WTC11 (cell line): ENCODE measurements around the gene C6orf136. TPM values are rescaled to one million over a fixed set of nuclear protein-coding genes. Genes with fewer than 3 reads are reported as not detected.

ENCODE experiments used
- ATF1 ChIP-seq: sonication (generic); formaldehyde crosslinking; IDR thresholded peaks from 2 replicates; pipeline ENCODE4 v1.8.1; 2023; ENCODE audit warnings: mild to moderate bottlenecking, moderate library complexity, missing genetic modification reagents
- ESRRA ChIP-seq: sonication (generic); formaldehyde crosslinking; IDR thresholded peaks from 2 replicates; pipeline ENCODE4 v1.8.1; 2022; ENCODE audit warnings: mild to moderate bottlenecking, missing genetic modification reagents, borderline replicate concordance
- ETV6 ChIP-seq: sonication (generic); formaldehyde crosslinking; IDR thresholded peaks from 2 replicates; pipeline ENCODE4 v1.8.1; 2022; ENCODE audit warnings: mild to moderate bottlenecking, missing genetic modification reagents
- FOXP1 ChIP-seq: sonication (generic); formaldehyde crosslinking; IDR thresholded peaks from 2 replicates; pipeline ENCODE4 v1.8.0; 2022; ENCODE audit warnings: missing genetic modification reagents, mild to moderate bottlenecking, moderate library complexity, borderline replicate concordance
- GABPB1 ChIP-seq: sonication (generic); formaldehyde crosslinking; IDR thresholded peaks from 2 replicates; pipeline ENCODE4 v1.8.1; 2023; ENCODE audit warnings: mild to moderate bottlenecking, missing genetic modification reagents
- IRF2 ChIP-seq: sonication (generic); formaldehyde crosslinking; IDR thresholded peaks from 2 replicates; pipeline ENCODE4 v1.8.0; 2022; ENCODE audit warnings: low read depth, missing genetic modification reagents, borderline replicate concordance
- NFYB ChIP-seq: sonication (generic); formaldehyde crosslinking; conservative IDR thresholded peaks from 2 replicates; pipeline ENCODE4 v1.8.0; 2022; ENCODE audit warnings: low read depth, missing genetic modification reagents
- PRRX2 ChIP-seq: fragments of 250-450 bp; sonication (Bioruptor Pico); IDR thresholded peaks from 2 replicates; pipeline ENCODE4 v1.8.0; 2021; ENCODE audit warnings: mild to moderate bottlenecking
- SMAD4 ChIP-seq: sonication (generic); formaldehyde crosslinking; IDR thresholded peaks from 2 replicates; pipeline ENCODE4 v1.8.0; 2022; ENCODE audit warnings: mild to moderate bottlenecking, missing genetic modification reagents
- total RNA-seq: library from RNA; stranded (reverse); gene quantifications from 3 replicates; pipeline ENCODE4 v1.2.3, GENCODE V29; 2021
- TF ChIP-seq, protein P1 (sequence below): sonication (generic); formaldehyde crosslinking; IDR thresholded peaks from 2 replicates; pipeline ENCODE4 v1.8.1; 2023; ENCODE audit warnings: mild to moderate bottlenecking, missing genetic modification reagents, borderline replicate concordance
- TF ChIP-seq, protein P2 (sequence below): sonication (generic); formaldehyde crosslinking; IDR thresholded peaks from 2 replicates; pipeline ENCODE4 v1.8.0; 2022; ENCODE audit warnings: missing genetic modification reagents
- TF ChIP-seq, protein P3 (sequence below): sonication (generic); formaldehyde crosslinking; conservative IDR thresholded peaks from 2 replicates; pipeline ENCODE4 v1.8.1; 2022; ENCODE audit warnings: mild to moderate bottlenecking, missing genetic modification reagents
- TF ChIP-seq, protein P4 (sequence below): sonication (generic); formaldehyde crosslinking; IDR thresholded peaks from 2 replicates; pipeline ENCODE4 v1.8.0; 2022; ENCODE audit warnings: mild to moderate bottlenecking, missing genetic modification reagents
- TF ChIP-seq, protein P5 (sequence below): fragments of 250-450 bp; sonication (Bioruptor Pico); IDR thresholded peaks from 2 replicates; pipeline ENCODE4 v1.9.0; 2021; ENCODE audit warnings: mild to moderate bottlenecking
- TF ChIP-seq, protein P6 (sequence below): fragments of 200-600 bp; IDR thresholded peaks from 2 replicates; pipeline ENCODE4 v1.8.0; 2022; ENCODE audit warnings: antibody characterized with exemption
- TF ChIP-seq, protein P7 (sequence below): fragments of 250-450 bp; sonication (Bioruptor Pico); IDR thresholded peaks from 2 replicates; pipeline ENCODE4 v1.9.0; 2021; ENCODE audit warnings: mild to moderate bottlenecking, borderline replicate concordance

The C6orf136 gene
- total RNA-seq, 1 experiment from 2014 or later = 26.5 TPM

DNA sequence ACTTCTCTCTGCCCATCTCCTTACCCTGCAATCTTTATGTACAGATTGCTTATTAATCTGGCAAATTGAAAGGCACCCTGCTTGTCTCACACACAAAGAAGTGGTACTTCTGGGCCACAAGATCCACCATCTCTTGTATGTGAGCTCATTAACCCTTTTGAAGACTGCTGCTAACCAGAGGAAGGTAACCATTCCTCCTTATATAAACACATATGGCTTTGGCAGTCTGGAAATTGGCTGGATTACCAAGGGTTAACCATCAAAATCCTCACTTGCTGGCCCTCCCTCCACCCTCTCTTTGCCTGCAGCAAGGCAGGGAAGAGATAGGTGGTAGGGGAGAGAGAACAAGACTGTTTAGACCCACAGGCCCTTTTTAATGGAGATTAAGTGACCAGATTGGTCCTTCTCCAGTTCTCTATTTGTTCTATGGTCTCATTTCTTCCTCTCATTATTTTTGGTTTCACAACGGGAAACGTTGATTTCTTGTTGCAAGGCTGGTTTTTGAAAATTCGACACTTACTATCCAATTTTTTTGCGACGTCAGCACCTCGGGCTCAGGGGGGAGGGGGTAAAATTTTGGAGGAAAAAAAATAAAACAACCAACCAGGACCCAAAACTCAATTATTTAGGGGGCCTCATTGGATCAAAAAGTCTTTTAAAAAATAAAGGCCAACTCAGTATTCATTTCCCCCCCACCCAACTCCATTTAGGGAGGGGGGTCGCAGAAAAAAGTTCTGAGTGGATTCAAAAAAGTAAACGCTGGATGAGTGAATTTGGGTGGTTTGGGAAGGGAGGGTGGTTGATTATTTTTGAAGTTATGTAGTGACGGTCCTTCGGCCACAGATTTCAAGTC is 30.7 kb upstream of the C6orf136 start (continued):
- TF ChIP-seq, protein P1, sequence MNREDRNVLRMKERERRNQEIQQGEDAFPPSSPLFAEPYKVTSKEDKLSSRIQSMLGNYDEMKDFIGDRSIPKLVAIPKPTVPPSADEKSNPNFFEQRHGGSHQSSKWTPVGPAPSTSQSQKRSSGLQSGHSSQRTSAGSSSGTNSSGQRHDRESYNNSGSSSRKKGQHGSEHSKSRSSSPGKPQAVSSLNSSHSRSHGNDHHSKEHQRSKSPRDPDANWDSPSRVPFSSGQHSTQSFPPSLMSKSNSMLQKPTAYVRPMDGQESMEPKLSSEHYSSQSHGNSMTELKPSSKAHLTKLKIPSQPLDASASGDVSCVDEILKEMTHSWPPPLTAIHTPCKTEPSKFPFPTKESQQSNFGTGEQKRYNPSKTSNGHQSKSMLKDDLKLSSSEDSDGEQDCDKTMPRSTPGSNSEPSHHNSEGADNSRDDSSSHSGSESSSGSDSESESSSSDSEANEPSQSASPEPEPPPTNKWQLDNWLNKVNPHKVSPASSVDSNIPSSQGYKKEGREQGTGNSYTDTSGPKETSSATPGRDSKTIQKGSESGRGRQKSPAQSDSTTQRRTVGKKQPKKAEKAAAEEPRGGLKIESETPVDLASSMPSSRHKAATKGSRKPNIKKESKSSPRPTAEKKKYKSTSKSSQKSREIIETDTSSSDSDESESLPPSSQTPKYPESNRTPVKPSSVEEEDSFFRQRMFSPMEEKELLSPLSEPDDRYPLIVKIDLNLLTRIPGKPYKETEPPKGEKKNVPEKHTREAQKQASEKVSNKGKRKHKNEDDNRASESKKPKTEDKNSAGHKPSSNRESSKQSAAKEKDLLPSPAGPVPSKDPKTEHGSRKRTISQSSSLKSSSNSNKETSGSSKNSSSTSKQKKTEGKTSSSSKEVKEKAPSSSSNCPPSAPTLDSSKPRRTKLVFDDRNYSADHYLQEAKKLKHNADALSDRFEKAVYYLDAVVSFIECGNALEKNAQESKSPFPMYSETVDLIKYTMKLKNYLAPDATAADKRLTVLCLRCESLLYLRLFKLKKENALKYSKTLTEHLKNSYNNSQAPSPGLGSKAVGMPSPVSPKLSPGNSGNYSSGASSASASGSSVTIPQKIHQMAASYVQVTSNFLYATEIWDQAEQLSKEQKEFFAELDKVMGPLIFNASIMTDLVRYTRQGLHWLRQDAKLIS = no peak
- TF ChIP-seq SMAD4 (no peak), ATF1 (CRISPR knock-in tag) (no peak), ETV6 (CRISPR knock-in tag) (0 out of 2 replicates have a peak, but pooled peaks have one; percentile 20), NFYB (CRISPR knock-in tag) (no peak), FOXP1 (CRISPR knock-in tag) (no peak), ESRRA (CRISPR knock-in tag) (no peak), GABPB1 (CRISPR knock-in tag) (peak; percentile 48; the same call in 1 of the 2 replicates), PRRX2 (CRISPR knock-in tag) (peak; percentile 10; the same call in 1 of the 2 replicates), IRF2 (CRISPR knock-in tag) (no peak)
- TF ChIP-seq, protein P2, sequence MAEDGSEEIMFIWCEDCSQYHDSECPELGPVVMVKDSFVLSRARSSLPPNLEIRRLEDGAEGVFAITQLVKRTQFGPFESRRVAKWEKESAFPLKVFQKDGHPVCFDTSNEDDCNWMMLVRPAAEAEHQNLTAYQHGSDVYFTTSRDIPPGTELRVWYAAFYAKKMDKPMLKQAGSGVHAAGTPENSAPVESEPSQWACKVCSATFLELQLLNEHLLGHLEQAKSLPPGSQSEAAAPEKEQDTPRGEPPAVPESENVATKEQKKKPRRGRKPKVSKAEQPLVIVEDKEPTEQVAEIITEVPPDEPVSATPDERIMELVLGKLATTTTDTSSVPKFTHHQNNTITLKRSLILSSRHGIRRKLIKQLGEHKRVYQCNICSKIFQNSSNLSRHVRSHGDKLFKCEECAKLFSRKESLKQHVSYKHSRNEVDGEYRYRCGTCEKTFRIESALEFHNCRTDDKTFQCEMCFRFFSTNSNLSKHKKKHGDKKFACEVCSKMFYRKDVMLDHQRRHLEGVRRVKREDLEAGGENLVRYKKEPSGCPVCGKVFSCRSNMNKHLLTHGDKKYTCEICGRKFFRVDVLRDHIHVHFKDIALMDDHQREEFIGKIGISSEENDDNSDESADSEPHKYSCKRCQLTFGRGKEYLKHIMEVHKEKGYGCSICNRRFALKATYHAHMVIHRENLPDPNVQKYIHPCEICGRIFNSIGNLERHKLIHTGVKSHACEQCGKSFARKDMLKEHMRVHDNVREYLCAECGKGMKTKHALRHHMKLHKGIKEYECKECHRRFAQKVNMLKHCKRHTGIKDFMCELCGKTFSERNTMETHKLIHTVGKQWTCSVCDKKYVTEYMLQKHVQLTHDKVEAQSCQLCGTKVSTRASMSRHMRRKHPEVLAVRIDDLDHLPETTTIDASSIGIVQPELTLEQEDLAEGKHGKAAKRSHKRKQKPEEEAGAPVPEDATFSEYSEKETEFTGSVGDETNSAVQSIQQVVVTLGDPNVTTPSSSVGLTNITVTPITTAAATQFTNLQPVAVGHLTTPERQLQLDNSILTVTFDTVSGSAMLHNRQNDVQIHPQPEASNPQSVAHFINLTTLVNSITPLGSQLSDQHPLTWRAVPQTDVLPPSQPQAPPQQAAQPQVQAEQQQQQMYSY = no peak
- TF ChIP-seq, protein P3, sequence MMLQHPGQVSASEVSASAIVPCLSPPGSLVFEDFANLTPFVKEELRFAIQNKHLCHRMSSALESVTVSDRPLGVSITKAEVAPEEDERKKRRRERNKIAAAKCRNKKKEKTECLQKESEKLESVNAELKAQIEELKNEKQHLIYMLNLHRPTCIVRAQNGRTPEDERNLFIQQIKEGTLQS (CRISPR knock-in tag) = no peak
- TF ChIP-seq, protein P4, sequence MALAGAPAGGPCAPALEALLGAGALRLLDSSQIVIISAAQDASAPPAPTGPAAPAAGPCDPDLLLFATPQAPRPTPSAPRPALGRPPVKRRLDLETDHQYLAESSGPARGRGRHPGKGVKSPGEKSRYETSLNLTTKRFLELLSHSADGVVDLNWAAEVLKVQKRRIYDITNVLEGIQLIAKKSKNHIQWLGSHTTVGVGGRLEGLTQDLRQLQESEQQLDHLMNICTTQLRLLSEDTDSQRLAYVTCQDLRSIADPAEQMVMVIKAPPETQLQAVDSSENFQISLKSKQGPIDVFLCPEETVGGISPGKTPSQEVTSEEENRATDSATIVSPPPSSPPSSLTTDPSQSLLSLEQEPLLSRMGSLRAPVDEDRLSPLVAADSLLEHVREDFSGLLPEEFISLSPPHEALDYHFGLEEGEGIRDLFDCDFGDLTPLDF (CRISPR knock-in tag) = no peak
- TF ChIP-seq, protein P5, sequence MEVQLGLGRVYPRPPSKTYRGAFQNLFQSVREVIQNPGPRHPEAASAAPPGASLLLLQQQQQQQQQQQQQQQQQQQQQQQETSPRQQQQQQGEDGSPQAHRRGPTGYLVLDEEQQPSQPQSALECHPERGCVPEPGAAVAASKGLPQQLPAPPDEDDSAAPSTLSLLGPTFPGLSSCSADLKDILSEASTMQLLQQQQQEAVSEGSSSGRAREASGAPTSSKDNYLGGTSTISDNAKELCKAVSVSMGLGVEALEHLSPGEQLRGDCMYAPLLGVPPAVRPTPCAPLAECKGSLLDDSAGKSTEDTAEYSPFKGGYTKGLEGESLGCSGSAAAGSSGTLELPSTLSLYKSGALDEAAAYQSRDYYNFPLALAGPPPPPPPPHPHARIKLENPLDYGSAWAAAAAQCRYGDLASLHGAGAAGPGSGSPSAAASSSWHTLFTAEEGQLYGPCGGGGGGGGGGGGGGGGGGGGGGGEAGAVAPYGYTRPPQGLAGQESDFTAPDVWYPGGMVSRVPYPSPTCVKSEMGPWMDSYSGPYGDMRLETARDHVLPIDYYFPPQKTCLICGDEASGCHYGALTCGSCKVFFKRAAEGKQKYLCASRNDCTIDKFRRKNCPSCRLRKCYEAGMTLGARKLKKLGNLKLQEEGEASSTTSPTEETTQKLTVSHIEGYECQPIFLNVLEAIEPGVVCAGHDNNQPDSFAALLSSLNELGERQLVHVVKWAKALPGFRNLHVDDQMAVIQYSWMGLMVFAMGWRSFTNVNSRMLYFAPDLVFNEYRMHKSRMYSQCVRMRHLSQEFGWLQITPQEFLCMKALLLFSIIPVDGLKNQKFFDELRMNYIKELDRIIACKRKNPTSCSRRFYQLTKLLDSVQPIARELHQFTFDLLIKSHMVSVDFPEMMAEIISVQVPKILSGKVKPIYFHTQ (CRISPR knock-in tag) = peak; percentile 4; the same call in 1 of the 2 replicates
- TF ChIP-seq, protein P6, sequence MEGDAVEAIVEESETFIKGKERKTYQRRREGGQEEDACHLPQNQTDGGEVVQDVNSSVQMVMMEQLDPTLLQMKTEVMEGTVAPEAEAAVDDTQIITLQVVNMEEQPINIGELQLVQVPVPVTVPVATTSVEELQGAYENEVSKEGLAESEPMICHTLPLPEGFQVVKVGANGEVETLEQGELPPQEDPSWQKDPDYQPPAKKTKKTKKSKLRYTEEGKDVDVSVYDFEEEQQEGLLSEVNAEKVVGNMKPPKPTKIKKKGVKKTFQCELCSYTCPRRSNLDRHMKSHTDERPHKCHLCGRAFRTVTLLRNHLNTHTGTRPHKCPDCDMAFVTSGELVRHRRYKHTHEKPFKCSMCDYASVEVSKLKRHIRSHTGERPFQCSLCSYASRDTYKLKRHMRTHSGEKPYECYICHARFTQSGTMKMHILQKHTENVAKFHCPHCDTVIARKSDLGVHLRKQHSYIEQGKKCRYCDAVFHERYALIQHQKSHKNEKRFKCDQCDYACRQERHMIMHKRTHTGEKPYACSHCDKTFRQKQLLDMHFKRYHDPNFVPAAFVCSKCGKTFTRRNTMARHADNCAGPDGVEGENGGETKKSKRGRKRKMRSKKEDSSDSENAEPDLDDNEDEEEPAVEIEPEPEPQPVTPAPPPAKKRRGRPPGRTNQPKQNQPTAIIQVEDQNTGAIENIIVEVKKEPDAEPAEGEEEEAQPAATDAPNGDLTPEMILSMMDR = no peak
- TF ChIP-seq, protein P7, sequence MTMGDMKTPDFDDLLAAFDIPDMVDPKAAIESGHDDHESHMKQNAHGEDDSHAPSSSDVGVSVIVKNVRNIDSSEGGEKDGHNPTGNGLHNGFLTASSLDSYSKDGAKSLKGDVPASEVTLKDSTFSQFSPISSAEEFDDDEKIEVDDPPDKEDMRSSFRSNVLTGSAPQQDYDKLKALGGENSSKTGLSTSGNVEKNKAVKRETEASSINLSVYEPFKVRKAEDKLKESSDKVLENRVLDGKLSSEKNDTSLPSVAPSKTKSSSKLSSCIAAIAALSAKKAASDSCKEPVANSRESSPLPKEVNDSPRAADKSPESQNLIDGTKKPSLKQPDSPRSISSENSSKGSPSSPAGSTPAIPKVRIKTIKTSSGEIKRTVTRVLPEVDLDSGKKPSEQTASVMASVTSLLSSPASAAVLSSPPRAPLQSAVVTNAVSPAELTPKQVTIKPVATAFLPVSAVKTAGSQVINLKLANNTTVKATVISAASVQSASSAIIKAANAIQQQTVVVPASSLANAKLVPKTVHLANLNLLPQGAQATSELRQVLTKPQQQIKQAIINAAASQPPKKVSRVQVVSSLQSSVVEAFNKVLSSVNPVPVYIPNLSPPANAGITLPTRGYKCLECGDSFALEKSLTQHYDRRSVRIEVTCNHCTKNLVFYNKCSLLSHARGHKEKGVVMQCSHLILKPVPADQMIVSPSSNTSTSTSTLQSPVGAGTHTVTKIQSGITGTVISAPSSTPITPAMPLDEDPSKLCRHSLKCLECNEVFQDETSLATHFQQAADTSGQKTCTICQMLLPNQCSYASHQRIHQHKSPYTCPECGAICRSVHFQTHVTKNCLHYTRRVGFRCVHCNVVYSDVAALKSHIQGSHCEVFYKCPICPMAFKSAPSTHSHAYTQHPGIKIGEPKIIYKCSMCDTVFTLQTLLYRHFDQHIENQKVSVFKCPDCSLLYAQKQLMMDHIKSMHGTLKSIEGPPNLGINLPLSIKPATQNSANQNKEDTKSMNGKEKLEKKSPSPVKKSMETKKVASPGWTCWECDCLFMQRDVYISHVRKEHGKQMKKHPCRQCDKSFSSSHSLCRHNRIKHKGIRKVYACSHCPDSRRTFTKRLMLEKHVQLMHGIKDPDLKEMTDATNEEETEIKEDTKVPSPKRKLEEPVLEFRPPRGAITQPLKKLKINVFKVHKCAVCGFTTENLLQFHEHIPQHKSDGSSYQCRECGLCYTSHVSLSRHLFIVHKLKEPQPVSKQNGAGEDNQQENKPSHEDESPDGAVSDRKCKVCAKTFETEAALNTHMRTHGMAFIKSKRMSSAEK (CRISPR knock-in tag) = peak; percentile 51
